K562 (cell line): ENCODE measurements around the gene CCDC127. TPM values are rescaled to one million over a fixed set of nuclear protein-coding genes. Genes with fewer than 3 reads are reported as not detected.

ENCODE experiments used
- ATAC-seq: fragments of 200-7000 bp; cut with Tn5 transposase; 3 replicates; pipeline ENCODE4 v1.9.1; 2020; ENCODE audit warnings: moderate library complexity
- BruUV-seq: library from RNA; stranded (reverse); fragments of 400-500 nt; replicated peaks from 2 replicates; lab custom pipeline; 2021; lab: Mats Ljungman, UMichigan
- CTCF ChIA-PET: fragments of 300-600 bp; formaldehyde crosslinking; extraction: SDS; loops from one replicate; lab custom pipeline; 2021; ENCODE audit warnings: low intra/inter-chr PET ratio; lab: Yijun Ruan, JAX
- POLR2A ChIA-PET: fragments of 300-600, 350-650 bp; sonication (Branson Sonifier 250); formaldehyde crosslinking; extraction: SDS; loops from one replicate; lab custom pipeline; 2021; ENCODE audit warnings: antibody characterized with exemption, inconsistent platforms; lab: Yijun Ruan, JAX
- DNase-seq, 4 experiments: peaks; one replicate each; pipeline versions ENCODE4 v3.0.0 to v3.0.0-alpha.2; 2011 to 2018; ENCODE audit warnings: low spot score in 3 of 4, mixed read lengths in 3 of 4; ENCODE audit errors: extremely low read depth in 1 of 4
- FAIRE-seq: peaks from 2 replicates; lab custom pipeline; 2011; peaks lifted over from hg19 to GRCh38; lab: Jason Lieb, UNC
- H2AFZ ChIP-seq: 2 replicates; pipeline ENCODE4 v1.6.0; 2011; ENCODE audit warnings: low read depth, low read length, control low read depth, inconsistent platforms
- H3K27ac ChIP-seq: fragments of 200-600 bp; 3 replicates; pipeline ENCODE4 v1.8.0; 2011; ENCODE audit warnings: low read depth, mild to moderate bottlenecking, control low read depth, inconsistent platforms, low read length, moderate library complexity, mixed read lengths; ENCODE audit errors: extremely low read depth
- H3K27me3 ChIP-seq, 2 experiments: fragments of 300-600 bp in 1 of 2; 2 replicates in 1 of 2; 3 replicates in 1 of 2; pipeline versions ENCODE4 v1.6.0 to v1.8.0; 2011; ENCODE audit warnings: inconsistent platforms in 2 of 2, low read length in 2 of 2, mild to moderate bottlenecking in 1 of 2, mixed read lengths in 1 of 2, moderate library complexity in 1 of 2; ENCODE audit not compliant: control insufficient read depth in 2 of 2, insufficient read depth in 2 of 2
- H3K36me3 ChIP-seq: fragments of 300-600 bp; 3 replicates; pipeline ENCODE4 v1.8.0; 2011; ENCODE audit warnings: mild to moderate bottlenecking, low read length, inconsistent platforms; ENCODE audit not compliant: control insufficient read depth, insufficient read depth
- H3K4me1 ChIP-seq, 2 experiments: fragments of 200-600 bp in 1 of 2; replicated peaks in 1 of 2; 2 replicates in 1 of 2; 3 replicates in 1 of 2; pipeline versions ENCODE4 v1.5.1 to v1.8.0; 2011; ENCODE audit warnings: inconsistent platforms in 2 of 2, low read length in 2 of 2, mild to moderate bottlenecking in 1 of 2, mixed read lengths in 1 of 2, moderate library complexity in 1 of 2; ENCODE audit not compliant: control insufficient read depth in 2 of 2, insufficient read depth in 2 of 2
- H3K4me2 ChIP-seq: 2 replicates; pipeline ENCODE4 v1.6.1; 2011; ENCODE audit warnings: low read length, control low read depth, inconsistent platforms, mixed read lengths; ENCODE audit not compliant: insufficient read depth
- H3K4me3 ChIP-seq: fragments of 200-600 bp; sonication (generic), shearing (Covaris generic); 2 replicates; pipeline ENCODE4 v1.5.1; 2016; ENCODE audit warnings: control low read depth, inconsistent platforms
- H3K79me2 ChIP-seq: fragments of 200-600 bp; 3 replicates; pipeline ENCODE4 v1.8.0; 2011; ENCODE audit warnings: low read length, inconsistent platforms; ENCODE audit not compliant: control insufficient read depth, insufficient read depth
- H3K9ac ChIP-seq, 2 experiments: 2 replicates each; pipeline versions ENCODE4 v1.6.0 to v1.6.1; 2011; ENCODE audit warnings: low read depth in 2 of 2, low read length in 2 of 2, control low read depth in 1 of 2, inconsistent platforms in 1 of 2, mild to moderate bottlenecking in 1 of 2, mixed read lengths in 1 of 2; ENCODE audit not compliant: insufficient read depth in 1 of 2
- H3K9me1 ChIP-seq: one replicate; pipeline ENCODE4 v1.6.0; 2011; ENCODE audit warnings: inconsistent platforms, mild to moderate bottlenecking, low read length, moderate library complexity; ENCODE audit not compliant: control insufficient read depth, insufficient read depth
- H3K9me3 ChIP-seq: replicated peaks from 2 replicates; pipeline ENCODE4 v1.5.1; 2011; ENCODE audit warnings: low read depth, low read length, inconsistent platforms; ENCODE audit not compliant: control insufficient read depth, insufficient read depth
- H4K20me1 ChIP-seq: replicated peaks from 2 replicates; pipeline ENCODE4 v1.6.1; 2011; ENCODE audit warnings: low read length, inconsistent platforms, mixed read lengths; ENCODE audit not compliant: control insufficient read depth, insufficient read depth
- BMI1 ChIP-seq: fragments of 150-350 bp; IDR thresholded peaks from 2 replicates; pipeline ENCODE4 v1.6.1; 2014; ENCODE audit warnings: low read length
- C11orf30 ChIP-seq: fragments of 450-650 bp; IDR thresholded peaks from 2 replicates; pipeline ENCODE4 v1.6.1; 2016; ENCODE audit warnings: low read depth, mild to moderate bottlenecking
- CAMTA2 ChIP-seq: fragments of 250-450 bp; sonication (Bioruptor Pico); conservative IDR thresholded peaks from 2 replicates; pipeline ENCODE4 v1.5.1; 2022
- FOXJ2 ChIP-seq: fragments of 200-800 bp; sonication (Bioruptor generic); IDR thresholded peaks from 2 replicates; pipeline ENCODE4 v1.6.1; 2016; ENCODE audit warnings: missing genetic modification characterization, missing compliant biosample characterization
- HDAC3 ChIP-seq: fragments of 450-650 bp; IDR thresholded peaks from 2 replicates; pipeline ENCODE4 v1.6.1; 2018; ENCODE audit warnings: borderline replicate concordance, mild to moderate bottlenecking, moderate library complexity; ENCODE audit not compliant: partially characterized antibody
- HNRNPLL ChIP-seq: fragments of 200-400 bp; formaldehyde crosslinking; IDR thresholded peaks from 2 replicates; pipeline ENCODE4 v1.6.1; 2017; ENCODE audit warnings: low read length, low read depth, mild to moderate bottlenecking; ENCODE audit not compliant: poor library complexity, severe bottlenecking
- ILF3 ChIP-seq: fragments of 450-650 bp; IDR thresholded peaks from 2 replicates; pipeline ENCODE4 v1.6.1; 2018; ENCODE audit warnings: antibody characterized with exemption, mild to moderate bottlenecking, moderate library complexity, borderline replicate concordance
- KDM2B ChIP-seq: fragments of 250-450 bp; sonication (Bioruptor Pico); IDR thresholded peaks from 2 replicates; pipeline ENCODE4 v1.8.0; 2021; ENCODE audit warnings: mild to moderate bottlenecking, moderate library complexity
- NCOA4 ChIP-seq: fragments of 450-650 bp; IDR thresholded peaks from 2 replicates; pipeline ENCODE4 v1.6.1; 2018; ENCODE audit warnings: mild to moderate bottlenecking; ENCODE audit not compliant: partially characterized antibody
- NR4A1 ChIP-seq, 2 experiments: fragments of 250-450 bp in 1 of 2; fragments of 450-650 bp in 1 of 2; sonication (Bioruptor Pico) in 1 of 2; IDR thresholded peaks; 2 replicates each; pipeline versions ENCODE4 v1.4.0 to v1.6.1; 2016 to 2020; ENCODE audit warnings: mild to moderate bottlenecking in 2 of 2, missing compliant biosample characterization in 1 of 2, missing genetic modification characterization in 1 of 2, moderate library complexity in 1 of 2
- PPARD ChIP-seq: fragments of 250-450 bp; sonication (Bioruptor Pico); IDR thresholded peaks from 2 replicates; pipeline ENCODE4 v1.8.0; 2022; ENCODE audit warnings: inconsistent platforms, mild to moderate bottlenecking, moderate library complexity
- RBM14 ChIP-seq: fragments of 200-400 bp; formaldehyde crosslinking; IDR thresholded peaks from 2 replicates; pipeline ENCODE4 v1.6.1; 2018; ENCODE audit warnings: low read depth, mild to moderate bottlenecking, low read length, moderate library complexity, borderline replicate concordance; ENCODE audit not compliant: insufficient read depth
- SRSF9 ChIP-seq: fragments of 200-400 bp; formaldehyde crosslinking; IDR thresholded peaks from 2 replicates; pipeline ENCODE4 v1.6.1; 2017; ENCODE audit warnings: low read depth, low read length, borderline replicate concordance
- ZNF324 ChIP-seq: fragments of 250-450 bp; sonication (Bioruptor Pico); IDR thresholded peaks from 2 replicates; pipeline ENCODE4 v1.4.0; 2020; ENCODE audit warnings: mild to moderate bottlenecking
- ZNF699 ChIP-seq: fragments of 250-450 bp; sonication (Bioruptor Pico); IDR thresholded peaks from 2 replicates; pipeline ENCODE4 v1.8.0; 2021; ENCODE audit warnings: mild to moderate bottlenecking, moderate library complexity; ENCODE audit not compliant: insufficient replicate concordance
- WGBS: fragments of 100-300 bp; shearing (Covaris generic); methylation state at CpG from one replicate; pipeline ENCODE4 v1.1.6; 2016; ENCODE audit warnings: low coverage, mixed read lengths; ENCODE audit not compliant: insufficient coverage; ENCODE audit errors: missing lambda C conversion rate; 5-methylcytosine and 5-hydroxymethylcytosine counted together
- in situ Hi-C: fragments of 300-500 bp; cut with MboI; formaldehyde crosslinking; loops from 4 replicates; pipeline ENCODE4 v1.15.0; 2018; ENCODE audit warnings: inconsistent platforms, mixed read lengths
- intact Hi-C: fragments of 100-400 bp; cut with micrococcal nuclease; formaldehyde crosslinking; loops from 2 replicates; pipeline ENCODE4 v1.14.2; 2022
- polyA plus RNA-seq, 8 experiments: library from polyadenylated mRNA; depleted of rRNA in 4 of 8; stranded (reverse) in 5 of 8; unstranded in 3 of 8; fragments of >200 nt; fragmentation: Nextera tagmentation in 2 of 8; fragmentation: Illumina TruSeq in 1 of 8; extraction: Ambion mirVana in 2 of 8; extraction: Trizol in 1 of 8; gene quantifications; 2 replicates each; pipeline versions ENCODE4 v1.2.1 to v1.2.3, GENCODE V29; 2011 to 2014; ENCODE audit warnings: inconsistent platforms in 1 of 8, missing spikeins in 1 of 8
- total RNA-seq, 7 experiments: library from RNA; depleted of rRNA in 6 of 7; stranded (reverse); fragments of >200 nt in 6 of 7; fragmentation: Illumina TruSeq in 2 of 7; extraction: Trizol in 2 of 7; gene quantifications; 2 replicates each; pipeline versions ENCODE4 v1.2.1 to v1.2.3, GENCODE V29; 2011 to 2021; ENCODE audit warnings: low replicate concordance in 1 of 7
- TF ChIP-seq, protein P1 (sequence below): fragments of 250-450 bp; sonication (Bioruptor Pico); IDR thresholded peaks from 2 replicates; pipeline ENCODE4 v1.5.0; 2020; ENCODE audit warnings: mild to moderate bottlenecking, borderline replicate concordance
- TF ChIP-seq, protein P2 (sequence below), 2 experiments: fragments of 250-450 bp in 1 of 2; fragments of 450-650 bp in 1 of 2; sonication (Bioruptor Pico) in 1 of 2; IDR thresholded peaks; 2 replicates each; pipeline versions ENCODE4 v1.6.1 to v1.8.0; 2016 to 2021; ENCODE audit warnings: mild to moderate bottlenecking in 2 of 2, moderate library complexity in 2 of 2, missing compliant biosample characterization in 1 of 2, missing genetic modification characterization in 1 of 2
- TF ChIP-seq, protein P3 (sequence below): sonication (generic); formaldehyde crosslinking; IDR thresholded peaks from 2 replicates; pipeline ENCODE4 v1.9.0; 2022; ENCODE audit warnings: mild to moderate bottlenecking, missing genetic modification reagents

CCDC127 gene
- total and polyA plus RNA-seq, 9 of the 15 experiments (the other 6 are each of a cell fraction or from before 2014, with no cell fraction given) = 2.7 to 4.5 (median 4.1) TPM

DNA sequence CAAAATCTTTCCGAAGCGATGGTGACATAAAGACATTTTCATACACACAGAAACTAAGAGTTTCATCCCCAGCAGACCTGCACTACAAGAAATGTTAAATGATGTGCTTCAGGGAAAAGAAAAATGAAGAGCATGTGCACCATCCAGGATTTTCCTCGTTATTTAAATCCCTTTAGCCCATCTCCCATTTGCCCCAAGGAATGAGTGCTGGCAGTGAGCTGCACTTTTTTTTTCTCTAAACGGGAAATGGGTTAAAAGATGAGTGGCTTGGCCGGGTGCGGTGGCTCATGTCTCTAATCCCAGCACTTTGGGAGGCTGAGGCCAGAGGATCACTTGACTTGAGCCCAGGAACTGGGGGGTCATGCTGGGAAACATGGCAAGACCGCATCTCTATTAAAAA, 33.5 kb downstream of the CCDC127 start:
- no peaks in the 10 kb centered on the region for H3K36me3 ChIP-seq
- H2AFZ ChIP-seq = no peak overlapping the region
- no peak overlapping the region for H3K27ac ChIP-seq
- no peaks in the 10 kb centered on the region for H3K9me3 ChIP-seq
- H3K79me2 ChIP-seq = no peaks in the 10 kb centered on the region
- peaks cover 0 to 37% of the 10 kb centered on the region in 2 experiments; a peak in 2 of 5 replicates for H3K4me1 ChIP-seq
- H3K4me2 ChIP-seq = no peak overlapping the region
- no peaks in the 10 kb centered on the region for H3K9me1 ChIP-seq
- no peak overlapping the region for H3K4me3 ChIP-seq
- no peak overlapping the region for H3K9ac ChIP-seq
- no TSS peak for BruUV-seq
- ATAC-seq = no peak
- DNase-seq = no peak
- in situ Hi-C loops = no loop called here
- no peak for FAIRE-seq
- H3K27me3 ChIP-seq = peaks cover 54 to 87% of the 10 kb centered on the region in 2 experiments
- ChIA-PET CTCF (no interaction called here), POLR2A (interaction anchor here (0.6 kb wide), 1 partner anchor 1007 kb away, joined by 3 read pairs; no protein-coding TSS in a partner anchor)
- whole genome bisulfite sequencing = 6% methylated on average over 7 of the region's 7 CpGs
- peaks cover 35% of the 10 kb centered on the region; the same call in 1 of the 2 replicates for H4K20me1 ChIP-seq
- intact Hi-C loops = no loop called here
- no peak for TF ChIP-seq BMI1
- TF ChIP-seq ZNF699 (CRISPR knock-in tag) = no peak
- TF ChIP-seq SRSF9 = no peak
- no peak for TF ChIP-seq KDM2B (CRISPR knock-in tag)
- TF ChIP-seq HNRNPLL = no peak
- no peak for TF ChIP-seq CAMTA2 (CRISPR knock-in tag)
- TF ChIP-seq, protein P1, sequence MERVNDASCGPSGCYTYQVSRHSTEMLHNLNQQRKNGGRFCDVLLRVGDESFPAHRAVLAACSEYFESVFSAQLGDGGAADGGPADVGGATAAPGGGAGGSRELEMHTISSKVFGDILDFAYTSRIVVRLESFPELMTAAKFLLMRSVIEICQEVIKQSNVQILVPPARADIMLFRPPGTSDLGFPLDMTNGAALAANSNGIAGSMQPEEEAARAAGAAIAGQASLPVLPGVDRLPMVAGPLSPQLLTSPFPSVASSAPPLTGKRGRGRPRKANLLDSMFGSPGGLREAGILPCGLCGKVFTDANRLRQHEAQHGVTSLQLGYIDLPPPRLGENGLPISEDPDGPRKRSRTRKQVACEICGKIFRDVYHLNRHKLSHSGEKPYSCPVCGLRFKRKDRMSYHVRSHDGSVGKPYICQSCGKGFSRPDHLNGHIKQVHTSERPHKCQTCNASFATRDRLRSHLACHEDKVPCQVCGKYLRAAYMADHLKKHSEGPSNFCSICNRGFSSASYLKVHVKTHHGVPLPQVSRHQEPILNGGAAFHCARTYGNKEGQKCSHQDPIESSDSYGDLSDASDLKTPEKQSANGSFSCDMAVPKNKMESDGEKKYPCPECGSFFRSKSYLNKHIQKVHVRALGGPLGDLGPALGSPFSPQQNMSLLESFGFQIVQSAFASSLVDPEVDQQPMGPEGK (CRISPR knock-in tag) = no peak
- no peak for TF ChIP-seq HDAC3
- TF ChIP-seq ILF3 = no peak
- no peak for TF ChIP-seq C11orf30
- no peak for TF ChIP-seq FOXJ2
- TF ChIP-seq, protein P2, sequence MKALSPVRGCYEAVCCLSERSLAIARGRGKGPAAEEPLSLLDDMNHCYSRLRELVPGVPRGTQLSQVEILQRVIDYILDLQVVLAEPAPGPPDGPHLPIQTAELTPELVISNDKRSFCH (CRISPR knock-in tag; IDR thresholded peaks at IDR 0.05) = no peak
- TF ChIP-seq, protein P2 (tag; IDR thresholded peaks at IDR 0.05) = no peak
- TF ChIP-seq RBM14 = no peak
- TF ChIP-seq, protein P3, sequence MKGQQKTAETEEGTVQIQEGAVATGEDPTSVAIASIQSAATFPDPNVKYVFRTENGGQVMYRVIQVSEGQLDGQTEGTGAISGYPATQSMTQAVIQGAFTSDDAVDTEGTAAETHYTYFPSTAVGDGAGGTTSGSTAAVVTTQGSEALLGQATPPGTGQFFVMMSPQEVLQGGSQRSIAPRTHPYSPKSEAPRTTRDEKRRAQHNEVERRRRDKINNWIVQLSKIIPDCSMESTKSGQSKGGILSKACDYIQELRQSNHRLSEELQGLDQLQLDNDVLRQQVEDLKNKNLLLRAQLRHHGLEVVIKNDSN (CRISPR knock-in tag) = no peak
- TF ChIP-seq NCOA4 = no peak
- TF ChIP-seq ZNF324 = no peak
- no peak for TF ChIP-seq PPARD
- no peak for TF ChIP-seq NR4A1 (CRISPR knock-in tag; IDR thresholded peaks at IDR 0.05)
- no peak for TF ChIP-seq NR4A1 (tag; IDR thresholded peaks at IDR 0.05)
